A673 (cell line): ENCODE results near the gene NFATC2.

Experiments
- CTCF ChIP-seq: fragments of 300-800, 200-600 bp; sonication (generic); conservative IDR thresholded peaks from 2 replicates; pipeline ENCODE4 v1.5.1; 2017; ENCODE audit warnings: low read depth, mild to moderate bottlenecking, antibody characterized with exemption, low read length, moderate library complexity, mixed read lengths
- EZH2 ChIP-seq: fragments of 200-600 bp; sonication (generic); IDR thresholded peaks from 2 replicates; pipeline ENCODE4 v1.6.1; 2017; ENCODE audit warnings: borderline replicate concordance, low read depth, mild to moderate bottlenecking, mixed read lengths, antibody characterized with exemption, low read length; ENCODE audit not compliant: poor library complexity, severe bottlenecking

GRCh38 chr20:51404297-51405060, 138.0 kb downstream of the NFATC2 start:
- TF ChIP-seq CTCF (no peak), EZH2 (no peak)
